Measurements from ENCODE around the gene GPBP1. TPM values are rescaled to one million over a fixed set of nuclear protein-coding genes. Genes with fewer than 3 reads are reported as not detected.
"Not testable (repeated sequence)": the region's sequence is repeated elsewhere in the genome, so short reads cannot be mapped to it uniquely, and the experiment has no call there.

Gene GPBP1
- total and polyA plus RNA-seq, 9 of the 15 experiments (the other 6 are each of a cell fraction or from before 2014, with no cell fraction given): 31.0 to 109 (median 68.4) TPM

GRCh38 chr5:57192832-57193231 lies 19.0 kb downstream of the GPBP1 start:
- POLR2A ChIA-PET: interaction anchor here (0.9 kb wide), 1 partner anchor 11 kb away, joined by 3 read pairs; no protein-coding TSS in a partner anchor
- CTCF ChIA-PET (ENCODE audit: low intra/inter-chr PET ratio); DNase-seq (ENCODE audit: extremely low read depth in 1 of 4, low spot score in 3 of 4); H3K27ac ChIP-seq (ENCODE audit: extremely low read depth, low read depth, low read length); H3K9ac ChIP-seq (ENCODE audit: insufficient read depth in 1 of 2, low read depth in 2 of 2, low read length in 2 of 2); H3K4me1 ChIP-seq (replicated peaks in 1 of 2; ENCODE audit: control insufficient read depth in 2 of 2, insufficient read depth in 2 of 2, low read length in 2 of 2); H3K4me3 ChIP-seq; H2AFZ ChIP-seq (ENCODE audit: low read depth, low read length); intact Hi-C loops (cut with micrococcal nuclease); in situ Hi-C loops (cut with MboI); BruUV-seq (replicated peaks); ATAC-seq; H3K9me1 ChIP-seq (ENCODE audit: control insufficient read depth, insufficient read depth, low read length); H3K27me3 ChIP-seq (ENCODE audit: control insufficient read depth in 2 of 2, insufficient read depth in 2 of 2, low read length in 2 of 2); H3K4me2 ChIP-seq (ENCODE audit: insufficient read depth, low read length); H3K9me3 ChIP-seq (replicated peaks; ENCODE audit: control insufficient read depth, insufficient read depth, low read depth, low read length); FAIRE-seq: not testable (repeated sequence)
- WGBS (ENCODE audit: insufficient coverage, low coverage, missing lambda C conversion rate): 90% methylated on average over 5 of the region's 6 CpGs
- Histone ChIP-seq H4K20me1 (replicated peaks; ENCODE audit: control insufficient read depth, insufficient read depth, low read length) (peaks cover 21% of the 10 kb centered on the region), H3K79me2 (ENCODE audit: control insufficient read depth, insufficient read depth, low read length) (peaks cover 100% of the 10 kb centered on the region), H3K36me3 (ENCODE audit: control insufficient read depth, insufficient read depth, low read length) (peaks cover 32% of the 10 kb centered on the region; the same call in 1 of the 3 replicates)

DNA sequence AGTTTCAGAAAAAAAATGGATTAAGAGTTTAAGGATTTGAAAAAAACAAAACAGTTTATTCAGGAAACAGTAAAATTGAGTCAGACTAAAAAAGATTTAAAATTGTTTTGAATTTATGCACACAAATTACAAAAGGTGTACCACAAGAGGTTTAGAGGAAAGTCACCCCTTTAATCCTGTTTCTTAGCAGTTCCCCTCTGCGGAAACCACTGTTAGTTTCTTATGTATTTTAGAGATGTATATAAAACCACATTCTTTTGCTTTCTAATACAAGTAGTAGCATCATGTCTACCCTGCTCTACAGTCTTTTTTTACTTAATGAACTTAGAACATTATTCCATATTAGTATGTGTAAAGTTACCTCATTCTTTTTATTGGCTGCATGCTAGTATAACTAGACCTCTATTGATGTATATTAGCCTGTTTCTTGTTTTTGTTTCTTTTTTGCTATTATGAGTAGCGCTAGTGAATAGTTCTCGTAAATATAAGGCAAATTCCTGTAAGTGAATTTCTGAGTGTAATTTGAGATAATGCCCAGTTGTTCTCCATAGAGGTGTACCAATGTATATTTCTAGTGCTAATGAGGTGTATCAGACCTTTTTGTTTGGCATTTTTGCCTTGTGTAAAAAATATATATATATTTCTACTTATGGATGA lies 20.0 kb downstream of the GPBP1 start:
- WGBS (ENCODE audit: insufficient coverage, low coverage, missing lambda C conversion rate): 95% methylated on average over 3 of the region's 3 CpGs
- BruUV-seq (replicated peaks): no TSS peak
- intact Hi-C loops (cut with micrococcal nuclease) (no loop called here), in situ Hi-C loops (cut with MboI) (no loop called here)
- Histone ChIP-seq H3K4me2 (ENCODE audit: insufficient read depth, low read length) (no peak overlapping the region), H4K20me1 (replicated peaks; ENCODE audit: control insufficient read depth, insufficient read depth, low read length) (peaks cover 15% of the 10 kb centered on the region), H3K27me3 (ENCODE audit: control insufficient read depth in 2 of 2, insufficient read depth in 2 of 2, low read length in 2 of 2) (no peaks in the 10 kb centered on the region), H3K9me3 (replicated peaks; ENCODE audit: control insufficient read depth, insufficient read depth, low read depth, low read length) (no peaks in the 10 kb centered on the region), H3K9ac (ENCODE audit: insufficient read depth in 1 of 2, low read depth in 2 of 2, low read length in 2 of 2) (no peak overlapping the region), H3K4me3 (no peak overlapping the region), H3K9me1 (ENCODE audit: control insufficient read depth, insufficient read depth, low read length) (no peaks in the 10 kb centered on the region), H3K4me1 (replicated peaks in 1 of 2; ENCODE audit: control insufficient read depth in 2 of 2, insufficient read depth in 2 of 2, low read length in 2 of 2) (peaks cover 0 to 3% of the 10 kb centered on the region in 2 experiments; a peak in 1 of 5 replicates), H3K79me2 (ENCODE audit: control insufficient read depth, insufficient read depth, low read length) (peaks cover 100% of the 10 kb centered on the region), H3K27ac (ENCODE audit: extremely low read depth, low read depth, low read length) (no peak overlapping the region), H3K36me3 (ENCODE audit: control insufficient read depth, insufficient read depth, low read length) (peaks cover 34% of the 10 kb centered on the region; the same call in 1 of the 3 replicates), H2AFZ (ENCODE audit: low read depth, low read length) (no peak overlapping the region)
- DNase-seq (ENCODE audit: extremely low read depth in 1 of 4, low spot score in 3 of 4) (no peak), FAIRE-seq (no peak), ATAC-seq (no peak)
- POLR2A ChIA-PET: no interaction called here
- CTCF ChIA-PET (ENCODE audit: low intra/inter-chr PET ratio): no interaction called here
- TF ChIP-seq CBX3 (IDR thresholded peaks at IDR 0.05; ENCODE audit: borderline replicate concordance in 1 of 2, low read length in 2 of 2) (no peak), ASH1L (IDR thresholded peaks at IDR 0.05; ENCODE audit: borderline replicate concordance, low read depth, partially characterized antibody) (no peak), SMAD4 (CRISPR knock-in tag; conservative IDR thresholded peaks at IDR 0.05) (no peak), PRMT5 (CRISPR knock-in tag; IDR thresholded peaks at IDR 0.05) (no peak), MEIS2 (IDR thresholded peaks at IDR 0.05; ENCODE audit: partially characterized antibody) (no peak), ZBTB11 (CRISPR knock-in tag; IDR thresholded peaks at IDR 0.05) (no peak)
- TF ChIP-seq, protein P1, sequence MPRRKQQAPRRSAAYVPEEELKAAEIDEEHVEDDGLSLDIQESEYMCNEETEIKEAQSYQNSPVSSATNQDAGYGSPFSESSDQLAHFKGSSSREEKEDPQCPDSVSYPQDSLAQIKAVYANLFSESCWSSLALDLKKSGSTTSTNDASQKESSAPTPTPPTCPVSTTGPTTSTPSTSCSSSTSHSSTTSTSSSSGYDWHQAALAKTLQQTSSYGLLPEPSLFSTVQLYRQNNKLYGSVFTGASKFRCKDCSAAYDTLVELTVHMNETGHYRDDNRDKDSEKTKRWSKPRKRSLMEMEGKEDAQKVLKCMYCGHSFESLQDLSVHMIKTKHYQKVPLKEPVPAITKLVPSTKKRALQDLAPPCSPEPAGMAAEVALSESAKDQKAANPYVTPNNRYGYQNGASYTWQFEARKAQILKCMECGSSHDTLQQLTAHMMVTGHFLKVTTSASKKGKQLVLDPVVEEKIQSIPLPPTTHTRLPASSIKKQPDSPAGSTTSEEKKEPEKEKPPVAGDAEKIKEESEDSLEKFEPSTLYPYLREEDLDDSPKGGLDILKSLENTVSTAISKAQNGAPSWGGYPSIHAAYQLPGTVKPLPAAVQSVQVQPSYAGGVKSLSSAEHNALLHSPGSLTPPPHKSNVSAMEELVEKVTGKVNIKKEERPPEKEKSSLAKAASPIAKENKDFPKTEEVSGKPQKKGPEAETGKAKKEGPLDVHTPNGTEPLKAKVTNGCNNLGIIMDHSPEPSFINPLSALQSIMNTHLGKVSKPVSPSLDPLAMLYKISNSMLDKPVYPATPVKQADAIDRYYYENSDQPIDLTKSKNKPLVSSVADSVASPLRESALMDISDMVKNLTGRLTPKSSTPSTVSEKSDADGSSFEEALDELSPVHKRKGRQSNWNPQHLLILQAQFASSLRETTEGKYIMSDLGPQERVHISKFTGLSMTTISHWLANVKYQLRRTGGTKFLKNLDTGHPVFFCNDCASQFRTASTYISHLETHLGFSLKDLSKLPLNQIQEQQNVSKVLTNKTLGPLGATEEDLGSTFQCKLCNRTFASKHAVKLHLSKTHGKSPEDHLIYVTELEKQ (CRISPR knock-in tag; IDR thresholded peaks at IDR 0.05): no peak
